Measurements from ENCODE around the gene MTHFD1L.
A peak's percentile ranks its signal among the peaks of the same experiment; 100 is the strongest.

MTHFD1L gene

GRCh38 chr6:150992262-150992661 lies 126.8 kb downstream of the MTHFD1L start:
- DNase-seq (ENCODE audit: low spot score), result no peak

DNA sequence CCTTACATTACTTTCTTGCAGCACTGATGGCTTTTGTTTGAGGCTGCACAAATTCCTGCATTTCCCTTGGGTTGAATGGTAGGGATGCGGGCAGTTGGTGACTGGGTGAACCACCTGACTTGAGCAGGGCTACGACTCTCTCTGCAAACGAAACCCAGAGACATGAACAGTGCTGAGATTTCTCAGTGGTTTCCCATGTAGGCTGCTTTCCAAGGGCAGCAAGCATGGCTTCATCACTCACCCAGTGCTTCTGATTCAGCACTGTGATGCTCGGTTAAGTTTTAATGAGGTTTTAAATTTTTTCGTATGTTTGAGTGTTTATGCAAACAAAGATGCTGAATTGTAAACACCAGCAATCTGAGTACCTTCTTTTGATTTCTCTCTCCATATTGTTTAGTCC lies 127.2 kb downstream of the MTHFD1L start:
- DNase-seq (ENCODE audit: low spot score), result no peak

- no peak for DNase-seq (ENCODE audit: low spot score)
Measured at GRCh38 chr6:150993253-150993652, 127.8 kb downstream of the MTHFD1L start.

DNA sequence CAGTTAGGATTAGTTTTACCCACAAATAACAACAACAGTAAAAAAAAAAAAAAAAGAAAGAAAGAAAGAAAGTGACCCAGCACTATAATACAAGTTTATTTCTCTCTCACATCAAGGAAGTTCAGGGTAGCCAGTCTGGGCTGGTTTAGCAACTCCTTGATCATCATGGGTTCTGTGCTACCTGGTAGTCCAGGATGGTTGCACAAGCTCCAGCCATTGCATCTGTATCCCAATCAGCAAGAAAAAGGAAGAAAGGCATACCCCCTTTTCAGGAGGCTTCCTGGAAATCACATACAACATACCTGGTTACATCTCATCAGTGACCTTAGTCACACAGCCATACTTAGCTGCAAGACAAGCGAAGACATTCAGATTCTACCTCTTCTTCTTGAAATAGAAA lies 128.5 kb downstream of the MTHFD1L start:
- DNase-seq (ENCODE audit: low spot score), result no peak

DNA sequence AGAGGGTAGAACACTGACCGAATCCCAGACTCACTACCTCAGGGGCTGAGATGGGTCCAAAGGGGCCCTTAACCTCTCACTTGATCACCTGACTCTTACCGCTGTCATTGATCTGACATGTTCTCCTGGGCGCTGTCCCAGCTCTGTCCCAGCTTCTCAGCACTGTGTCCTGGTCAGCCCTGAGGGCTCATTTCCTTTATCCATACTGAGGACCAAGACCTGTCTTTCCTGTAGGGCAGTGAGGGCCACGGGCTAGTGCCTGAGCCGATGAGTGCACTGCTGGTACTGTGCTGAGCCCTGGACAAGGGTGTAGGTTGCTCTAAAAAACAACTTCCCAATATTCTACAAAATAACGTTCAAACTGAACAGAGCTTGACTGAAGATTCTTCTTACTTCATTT lies 131.5 kb downstream of the MTHFD1L start:
- no peak for DNase-seq (ENCODE audit: low spot score)

- DNase-seq (ENCODE audit: low spot score), result no peak
Measured at GRCh38 chr6:150999107-150999506, 133.6 kb downstream of the MTHFD1L start.

DNA sequence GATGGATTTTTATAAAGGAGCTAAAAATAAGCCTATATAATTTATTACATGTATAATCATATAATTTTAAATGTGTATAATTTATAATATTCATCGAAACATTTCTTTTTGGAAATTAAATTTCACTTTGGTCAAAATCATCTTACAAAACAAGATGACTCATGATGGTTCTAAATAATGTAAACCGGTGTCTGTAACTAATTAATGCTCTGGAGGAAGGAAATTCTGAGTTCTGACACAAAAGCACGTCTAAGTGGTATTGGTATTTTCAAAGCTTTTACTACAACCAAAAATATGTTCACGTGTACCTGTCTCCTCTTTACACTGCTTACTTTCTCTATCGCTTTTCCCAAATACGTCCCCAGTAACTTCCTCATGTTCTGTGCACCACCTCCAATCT lies 134.1 kb downstream of the MTHFD1L start:
- no peak for DNase-seq (ENCODE audit: low spot score)

GRCh38 chr6:151001387-151002056 lies 136.0 kb downstream of the MTHFD1L start:
- DNase-seq (ENCODE audit: low spot score), result no peak

DNA sequence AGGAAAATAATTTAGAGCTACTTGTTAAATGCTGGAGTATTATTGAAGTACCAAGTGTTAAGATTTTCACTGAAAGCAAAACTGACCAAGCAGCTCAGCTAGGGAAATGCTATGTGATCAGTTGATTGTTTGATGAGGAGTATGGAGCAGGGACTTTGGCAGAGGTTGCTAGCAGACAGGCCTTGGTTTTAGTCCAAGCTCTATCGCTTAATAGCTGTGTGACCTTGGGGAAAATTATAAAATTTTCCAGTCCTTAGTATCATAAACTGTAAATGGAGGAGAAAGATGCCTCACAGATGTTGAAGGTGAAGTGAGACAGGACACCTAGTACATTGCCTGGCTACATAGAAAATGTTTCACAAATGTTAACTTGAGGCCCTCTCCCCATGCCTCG lies 136.6 kb downstream of the MTHFD1L start:
- DNase-seq (ENCODE audit: low spot score), result no peak

GRCh38 chr6:151002491-151002935 lies 137.0 kb downstream of the MTHFD1L start:
- no peak for DNase-seq (ENCODE audit: low spot score)

DNA sequence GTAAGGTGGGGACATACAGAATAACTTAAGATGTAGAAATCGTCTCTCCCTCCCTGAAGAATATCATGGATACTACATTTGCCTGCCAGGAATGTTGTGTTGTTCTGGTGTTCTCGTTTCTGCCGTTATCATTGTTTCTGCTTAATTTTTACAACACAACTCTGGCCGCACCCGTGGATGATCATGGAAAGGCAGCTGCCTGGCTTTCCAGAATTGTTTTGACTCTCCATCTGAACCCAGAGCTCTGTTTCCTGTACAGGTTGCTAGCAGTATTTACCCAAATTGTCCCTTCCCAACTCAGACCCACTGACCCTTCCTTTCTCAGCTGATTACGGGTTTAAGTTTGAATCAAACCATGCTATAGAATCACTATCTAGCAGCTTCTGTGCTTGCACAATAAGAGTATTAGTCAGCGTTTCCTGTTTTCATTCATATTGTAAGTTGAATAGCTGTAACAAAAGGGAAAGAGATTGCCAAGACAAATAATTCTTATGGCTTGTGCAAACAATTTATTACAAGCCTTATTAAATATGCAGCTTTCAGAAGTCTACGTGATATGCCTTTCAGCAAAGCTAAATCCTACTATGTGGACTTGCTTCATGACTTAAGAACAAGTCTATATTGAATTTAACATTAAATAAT lies 139.0 kb downstream of the MTHFD1L start:
- DNase-seq (ENCODE audit: low spot score), result no peak

GRCh38 chr6:151005164-151005563 lies 139.7 kb downstream of the MTHFD1L start:
- no peak for DNase-seq (ENCODE audit: low spot score)

- DNase-seq (ENCODE audit: low spot score), result no peak
Measured at GRCh38 chr6:151005896-151006632, 140.6 kb downstream of the MTHFD1L start.

DNA sequence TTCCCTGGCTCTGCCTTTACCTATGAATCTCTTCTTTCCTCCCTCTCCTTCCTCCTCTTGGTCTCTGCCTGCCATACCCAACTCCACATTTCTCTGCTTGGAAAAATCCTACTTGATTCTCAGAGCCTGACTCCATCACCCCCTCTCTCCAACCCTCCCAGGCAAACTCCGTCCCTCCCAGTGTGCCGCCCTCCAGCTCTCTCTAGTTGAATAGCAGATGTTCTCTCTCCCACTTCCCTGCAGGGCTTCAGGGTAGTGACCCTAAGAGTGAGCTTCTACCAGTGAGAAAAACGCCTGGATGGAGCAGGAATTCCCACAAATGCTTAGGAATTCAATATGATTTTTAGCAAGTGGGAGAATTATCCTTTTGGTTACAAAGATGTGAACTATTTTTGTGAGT lies 141.6 kb downstream of the MTHFD1L start:
- no peak for DNase-seq (ENCODE audit: low spot score)

DNA sequence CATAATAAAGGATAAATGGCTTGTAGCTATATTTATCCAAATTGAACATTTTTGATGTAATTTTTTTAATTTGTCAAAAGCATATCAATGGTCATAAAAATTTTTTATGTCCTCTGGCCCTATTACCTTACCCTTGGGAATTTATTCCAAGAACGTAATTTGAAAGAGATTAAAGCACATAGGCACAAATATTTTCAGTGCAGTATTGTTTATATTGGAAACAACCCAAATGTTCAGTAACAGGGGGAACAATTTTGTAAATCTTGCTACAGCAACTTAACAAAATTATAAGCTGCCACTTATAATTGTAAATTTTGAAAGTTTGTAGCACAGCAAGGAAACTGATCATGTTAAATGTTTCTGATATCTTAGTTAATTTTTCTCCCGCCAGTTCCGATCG lies 142.4 kb downstream of the MTHFD1L start:
- no peak for DNase-seq (ENCODE audit: low spot score)

DNA sequence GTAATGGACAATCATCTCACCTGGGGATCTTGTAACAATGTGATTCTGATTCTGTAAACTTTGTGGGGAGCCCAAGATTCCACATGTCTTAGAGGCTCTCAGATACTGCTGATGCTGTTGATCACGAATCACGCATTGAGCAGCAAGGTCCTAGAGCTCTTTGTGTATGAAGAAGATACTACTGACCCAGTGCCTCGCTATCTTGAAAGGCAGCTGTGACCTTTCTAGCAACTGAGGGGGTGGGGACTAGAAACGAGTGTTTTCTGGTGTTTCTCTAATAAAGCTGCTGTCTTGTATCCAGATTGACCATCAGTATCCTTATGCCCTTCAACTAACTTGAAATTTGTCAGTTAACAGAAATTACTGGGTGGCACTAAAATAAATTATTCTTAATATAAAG lies 142.9 kb downstream of the MTHFD1L start:
- DNase-seq (ENCODE audit: low spot score), result no peak

GRCh38 chr6:151009576-151009975 lies 144.1 kb downstream of the MTHFD1L start:
- no peak for DNase-seq (ENCODE audit: low spot score)

DNA sequence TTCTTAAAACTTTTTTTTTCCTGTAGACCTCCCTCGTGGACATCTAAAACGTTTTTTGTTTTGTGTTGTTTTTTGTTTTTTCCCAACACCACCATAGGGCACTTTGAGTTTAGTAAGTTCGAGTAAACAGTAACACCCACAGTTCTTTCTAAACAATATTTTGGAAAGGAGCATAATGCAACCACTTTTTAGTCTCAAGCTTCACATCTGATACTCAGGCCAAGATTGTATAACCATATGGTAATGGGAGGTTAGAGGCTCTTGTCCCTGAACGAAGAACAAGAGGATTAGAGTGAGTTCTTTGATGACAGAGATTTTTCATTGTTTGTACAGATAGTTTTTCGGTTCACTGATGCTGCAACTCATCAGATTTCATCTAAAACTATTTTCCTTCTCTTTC lies 144.6 kb downstream of the MTHFD1L start:
- no peak for DNase-seq (ENCODE audit: low spot score)

- no peak for DNase-seq (ENCODE audit: low spot score)
Measured at GRCh38 chr6:151012321-151013294, 147.1 kb downstream of the MTHFD1L start.

DNA sequence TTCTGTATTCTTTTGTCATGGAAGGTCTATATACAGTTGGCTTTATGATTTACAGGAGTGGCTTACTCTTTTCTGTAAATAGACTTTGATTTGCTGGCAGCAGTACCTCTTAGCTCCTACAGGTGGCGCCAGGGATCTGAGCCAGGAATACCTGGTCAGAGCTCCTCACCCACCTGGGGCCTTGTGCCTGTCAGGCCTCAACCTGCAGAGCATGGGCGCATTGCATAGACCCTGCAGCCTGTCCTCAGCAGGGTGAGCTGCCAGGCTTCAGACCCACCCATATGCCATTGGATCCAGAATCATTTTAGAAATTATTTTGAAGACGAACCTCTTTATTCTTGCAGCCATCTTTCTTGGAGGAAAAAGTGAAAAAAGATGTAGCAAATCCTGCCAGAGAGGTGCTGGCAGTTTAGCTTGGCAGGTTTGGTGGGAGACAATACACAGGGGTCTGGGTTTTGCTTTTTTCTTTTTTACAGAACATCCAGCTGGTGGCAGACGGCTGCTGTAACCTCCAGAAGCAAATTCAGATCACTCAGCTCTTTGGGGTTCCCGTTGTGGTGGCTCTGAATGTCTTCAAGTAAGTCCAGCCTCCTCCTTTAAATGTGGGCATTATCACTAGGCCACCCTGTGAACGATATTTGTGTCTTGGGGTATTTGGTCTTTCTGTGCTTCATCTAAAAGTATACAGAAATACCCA lies 149.1 kb downstream of the MTHFD1L start:
- peak; percentile 58 for DNase-seq (ENCODE audit: low spot score)

DNA sequence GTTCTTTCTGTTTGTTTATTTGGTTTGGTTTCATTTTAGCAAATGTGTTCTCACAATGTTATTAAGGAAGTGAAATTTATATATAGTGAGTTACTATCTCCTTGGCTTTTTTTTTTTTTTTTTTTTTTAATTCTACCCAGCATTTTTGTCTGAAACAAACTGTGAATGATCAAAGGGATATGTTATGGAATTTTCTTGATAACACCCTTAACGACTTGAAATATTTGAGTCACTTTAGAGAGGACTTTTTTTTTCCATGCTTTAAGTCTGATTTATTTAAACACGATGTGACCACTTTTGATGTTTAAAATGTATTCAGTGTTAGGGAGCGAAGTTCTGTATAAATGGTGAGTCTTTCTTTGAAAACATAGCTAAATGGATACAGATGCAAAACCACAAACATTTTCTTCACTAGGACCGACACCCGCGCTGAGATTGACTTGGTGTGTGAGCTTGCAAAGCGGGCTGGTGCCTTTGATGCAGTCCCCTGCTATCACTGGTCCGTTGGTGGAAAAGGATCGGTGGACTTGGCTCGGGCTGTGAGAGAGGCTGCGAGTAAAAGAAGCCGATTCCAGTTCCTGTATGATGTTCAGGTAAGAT lies 149.7 kb downstream of the MTHFD1L start:
- no peak for DNase-seq (ENCODE audit: low spot score)
